SJCRH30 (cell line): ENCODE measurements around the gene SLC35F3. TPM values are rescaled to one million over a fixed set of nuclear protein-coding genes. Genes with fewer than 3 reads are reported as not detected.

ENCODE experiments used
- DNase-seq, 2 experiments: peaks; one replicate each; pipeline ENCODE4 v3.0.0-alpha.2; 2015 to 2020
- H3K27ac ChIP-seq: fragments of 250-450 bp; sonication (Bioruptor Pico); 2 replicates; pipeline ENCODE4 v1.5.1; 2020; ENCODE audit warnings: mild to moderate bottlenecking, moderate library complexity
- H3K27me3 ChIP-seq: fragments of 250-450 bp; sonication (Bioruptor Pico); 2 replicates; pipeline ENCODE4 v1.5.1; 2020; ENCODE audit warnings: mild to moderate bottlenecking, moderate library complexity
- H3K36me3 ChIP-seq: fragments of 250-450 bp; sonication (Bioruptor Pico); 2 replicates; pipeline ENCODE4 v1.5.1; 2020; ENCODE audit warnings: mild to moderate bottlenecking, moderate library complexity
- H3K4me1 ChIP-seq: fragments of 250-450 bp; sonication (Bioruptor Pico); 2 replicates; pipeline ENCODE4 v1.5.1; 2020; ENCODE audit warnings: mild to moderate bottlenecking, moderate library complexity
- H3K4me3 ChIP-seq: fragments of 250-450 bp; sonication (Bioruptor Pico); 2 replicates; pipeline ENCODE4 v1.5.1; 2020; ENCODE audit warnings: mild to moderate bottlenecking, moderate library complexity
- H3K9me3 ChIP-seq: fragments of 250-450 bp; sonication (Bioruptor Pico); replicated peaks from 2 replicates; pipeline ENCODE4 v1.5.1; 2020; ENCODE audit warnings: mild to moderate bottlenecking, moderate library complexity
- total RNA-seq: library from RNA; depleted of rRNA; stranded (reverse); fragments of >200 nt; shearing (Covaris generic); gene quantifications from 2 replicates; pipeline ENCODE4 v1.2.3, GENCODE V29; 2014

SLC35F3 gene
- total RNA-seq, 1 experiment from 2014 or later = not detected

DNA sequence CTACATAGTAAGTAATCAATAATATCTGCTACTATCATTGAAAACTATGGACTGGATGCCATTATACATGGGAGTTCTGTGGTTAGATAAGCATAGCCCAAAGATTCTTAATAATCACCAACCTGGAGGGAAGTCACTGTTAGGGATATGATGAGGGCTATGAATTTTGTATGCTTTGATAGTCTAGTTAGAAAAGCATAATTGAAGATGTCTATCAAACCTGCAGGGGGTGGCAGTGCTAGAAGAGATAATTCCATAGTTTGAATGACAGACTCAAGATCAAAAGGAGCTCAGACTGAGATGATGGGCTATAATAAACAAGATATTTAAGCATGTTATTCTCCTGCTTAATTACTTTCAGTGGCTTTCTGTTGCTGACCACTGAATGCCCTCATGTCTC lies 453.4 kb downstream of the SLC35F3 start:
- DNase-seq = no peak

DNA sequence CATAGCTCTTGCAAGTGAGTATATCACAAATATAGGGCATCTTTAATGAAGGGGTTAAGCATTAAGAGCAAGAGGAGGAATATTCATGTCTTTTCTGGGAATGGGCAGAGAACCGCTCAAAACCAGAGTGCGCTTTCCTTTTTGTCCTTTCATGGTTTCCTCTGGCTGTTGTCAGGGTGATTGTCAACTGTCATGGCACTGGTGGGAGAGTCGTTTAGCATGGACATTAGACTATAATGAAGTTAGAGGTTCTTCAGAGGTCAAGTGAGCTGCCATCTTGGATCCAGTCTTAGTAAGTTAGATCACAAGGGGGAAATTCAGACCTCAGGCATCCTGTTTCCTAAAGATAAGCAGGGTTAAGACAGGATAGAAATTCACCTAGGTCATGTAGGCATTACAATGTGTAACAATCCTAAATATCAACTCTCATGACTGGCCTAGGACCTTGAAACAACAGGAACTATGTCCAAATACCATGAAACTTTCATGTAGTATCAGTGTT lies 456.7 kb downstream of the SLC35F3 start:
- no peak for DNase-seq
- H3K4me1 ChIP-seq = no peaks in the 10 kb centered on the region
- H3K27me3 ChIP-seq = no peaks in the 10 kb centered on the region
- no peaks in the 10 kb centered on the region for H3K9me3 ChIP-seq
- no peaks in the 10 kb centered on the region for H3K36me3 ChIP-seq
- no peak overlapping the region for H3K27ac ChIP-seq
- H3K4me3 ChIP-seq = no peak overlapping the region

More for the DNA sequence above, 453.4 kb downstream of the SLC35F3 start:
- Histone ChIP-seq H3K4me1 (no peaks in the 10 kb centered on the region), H3K27ac (no peak overlapping the region), H3K27me3 (no peaks in the 10 kb centered on the region), H3K9me3 (no peaks in the 10 kb centered on the region), H3K36me3 (no peaks in the 10 kb centered on the region), H3K4me3 (no peak overlapping the region)

- Histone ChIP-seq H3K9me3 (no peaks in the 10 kb centered on the region), H3K27ac (no peak overlapping the region), H3K36me3 (no peaks in the 10 kb centered on the region), H3K4me3 (no peak overlapping the region), H3K27me3 (no peaks in the 10 kb centered on the region), H3K4me1 (no peaks in the 10 kb centered on the region)
- no peak for DNase-seq
Measured at GRCh38 chr1:234362558-234362957, 458.1 kb downstream of the SLC35F3 start.

DNA sequence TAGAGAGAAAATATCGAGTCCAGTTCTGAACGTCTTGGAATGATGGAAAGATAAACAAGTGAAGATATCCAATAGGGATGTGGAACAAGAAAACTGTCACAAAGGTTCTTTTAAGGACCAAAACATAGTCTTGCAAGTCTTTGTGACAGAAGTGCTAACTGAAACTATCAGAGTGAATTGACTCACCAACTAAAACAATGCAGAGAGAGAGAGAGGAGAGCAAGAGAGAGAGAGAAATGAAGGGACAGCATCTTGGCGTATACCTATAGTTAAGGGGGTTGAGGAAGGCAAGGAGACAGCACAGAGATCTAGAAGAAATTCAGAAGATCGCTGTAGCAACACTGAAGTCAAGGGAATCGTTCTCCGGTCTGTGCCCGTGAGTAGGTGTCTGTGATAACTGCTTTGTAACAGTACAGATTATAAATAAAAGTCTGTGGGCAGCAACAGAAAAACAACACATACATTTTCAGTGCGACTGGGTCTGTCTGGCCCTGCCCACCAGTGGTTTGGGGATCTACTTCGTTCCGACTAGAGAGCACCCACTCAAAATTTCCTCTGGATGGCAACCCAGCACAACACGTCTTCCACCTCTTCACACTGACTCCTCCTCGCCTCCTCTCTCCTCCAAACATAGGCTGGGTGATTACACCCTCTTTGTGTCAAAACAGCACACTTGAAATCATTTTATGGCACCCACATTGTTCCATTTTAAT lies 464.0 kb downstream of the SLC35F3 start:
- H3K4me1 ChIP-seq = no peaks in the 10 kb centered on the region
- DNase-seq = no peak
- H3K27ac ChIP-seq = no peak overlapping the region
- H3K4me3 ChIP-seq = no peak overlapping the region
- H3K9me3 ChIP-seq = no peaks in the 10 kb centered on the region
- no peaks in the 10 kb centered on the region for H3K36me3 ChIP-seq
- H3K27me3 ChIP-seq = no peaks in the 10 kb centered on the region

DNA sequence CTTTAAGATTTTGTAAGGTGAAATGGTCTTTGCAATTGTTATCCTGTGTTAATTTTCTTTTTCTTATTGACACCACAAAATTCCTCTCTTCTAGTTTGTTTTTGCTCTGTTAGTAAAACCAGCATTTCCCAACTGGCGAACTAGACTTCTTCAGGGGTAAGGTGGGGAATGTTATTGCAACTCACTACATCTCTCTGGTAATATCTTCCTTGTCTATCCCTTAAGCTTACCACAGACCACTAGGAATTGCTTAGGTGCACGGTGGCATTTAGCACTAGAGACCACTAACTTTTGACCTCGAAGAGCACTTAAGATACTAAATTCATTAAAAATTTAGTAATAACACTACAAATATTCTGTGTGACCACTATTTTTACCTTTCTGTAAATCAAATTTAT lies 464.6 kb downstream of the SLC35F3 start:
- Histone ChIP-seq H3K27ac (no peak overlapping the region), H3K4me3 (no peak overlapping the region), H3K9me3 (no peaks in the 10 kb centered on the region), H3K4me1 (no peaks in the 10 kb centered on the region), H3K27me3 (no peaks in the 10 kb centered on the region), H3K36me3 (no peaks in the 10 kb centered on the region)
- no peak for DNase-seq

- Histone ChIP-seq H3K4me3 (no peak overlapping the region), H3K27me3 (no peaks in the 10 kb centered on the region), H3K9me3 (no peaks in the 10 kb centered on the region), H3K27ac (no peak overlapping the region), H3K36me3 (no peaks in the 10 kb centered on the region), H3K4me1 (peaks cover 4% of the 10 kb centered on the region; the same call in 1 of the 2 replicates)
- DNase-seq = no peak
Measured at GRCh38 chr1:234369784-234370183, 465.3 kb downstream of the SLC35F3 start.

DNA sequence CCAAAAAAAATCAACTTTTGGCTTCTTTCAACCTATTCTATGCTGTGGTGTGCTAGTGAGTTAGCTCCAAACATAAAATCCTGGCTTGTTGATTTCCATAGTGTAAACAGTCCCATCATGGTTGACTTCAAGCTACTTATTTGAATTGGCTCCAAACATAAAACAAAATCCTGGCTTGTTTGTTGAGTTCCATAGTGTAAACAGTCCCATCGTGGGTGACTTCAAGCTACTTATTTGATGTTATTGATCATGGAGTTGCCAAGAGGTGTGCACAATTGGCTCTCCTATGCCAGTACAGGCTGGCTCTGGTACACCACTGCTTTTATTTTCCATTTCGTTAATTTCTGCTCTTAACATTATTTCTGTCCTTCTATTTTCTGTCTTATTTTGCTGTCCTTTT lies 466.9 kb downstream of the SLC35F3 start:
- H3K4me1 ChIP-seq = peaks cover 4% of the 10 kb centered on the region; the same call in 1 of the 2 replicates
- DNase-seq = no peak
- H3K27me3 ChIP-seq = no peaks in the 10 kb centered on the region
- H3K27ac ChIP-seq = no peak overlapping the region
- H3K9me3 ChIP-seq = no peaks in the 10 kb centered on the region
- peaks cover 4% of the 10 kb centered on the region; the same call in 1 of the 2 replicates for H3K36me3 ChIP-seq
- no peak overlapping the region for H3K4me3 ChIP-seq

DNA sequence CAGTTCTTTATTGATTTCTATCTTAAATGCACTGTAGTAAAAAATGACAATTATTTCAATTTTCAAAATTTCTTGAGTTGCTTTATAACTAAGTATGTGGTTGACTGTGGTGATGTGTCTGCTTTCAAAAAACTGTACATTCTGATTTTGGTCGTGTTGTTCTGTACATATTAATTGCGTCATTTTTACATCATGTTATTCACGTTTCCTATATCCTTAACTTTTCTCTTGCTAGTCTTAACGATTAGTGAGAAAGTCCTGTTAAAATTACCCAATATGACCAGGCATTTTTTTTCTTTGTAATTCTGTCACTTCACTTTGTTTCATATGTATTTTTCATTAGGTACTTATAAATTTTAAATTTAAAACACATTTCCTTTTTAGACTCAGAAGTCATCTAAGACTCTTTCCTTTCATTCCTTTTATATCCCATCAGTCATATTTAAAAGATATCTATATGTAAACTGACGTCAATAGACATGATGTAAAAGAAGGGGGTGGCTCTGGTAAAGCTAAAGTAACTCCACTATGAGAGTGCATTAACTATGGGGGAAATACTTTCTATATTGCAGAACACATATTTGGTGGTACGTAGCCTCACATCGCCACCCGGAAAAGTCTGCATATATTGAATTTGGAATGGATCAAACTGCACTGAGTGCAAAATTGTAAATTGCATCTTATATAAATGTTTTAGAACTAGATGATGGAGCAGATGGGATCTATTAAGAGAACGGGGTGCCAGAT lies 467.7 kb downstream of the SLC35F3 start:
- H3K27me3 ChIP-seq = no peaks in the 10 kb centered on the region
- H3K27ac ChIP-seq = no peak overlapping the region
- peaks cover 4% of the 10 kb centered on the region; the same call in 1 of the 2 replicates for H3K36me3 ChIP-seq
- H3K9me3 ChIP-seq = no peaks in the 10 kb centered on the region
- H3K4me1 ChIP-seq = peaks cover 4% of the 10 kb centered on the region; the same call in 1 of the 2 replicates
- peak overlapping the region; percentile 85 for H3K4me3 ChIP-seq
- no peak for DNase-seq

GRCh38 chr1:234373064-234373958 lies 468.8 kb downstream of the SLC35F3 start, which contains the start of gene COA6:
Gene COA6 (plus strand): TSS chr1:234373456. CDS start chr1:234373467, 11 bp downstream.
- Histone ChIP-seq H3K9me3 (no peaks in the 10 kb centered on the region), H3K36me3 (peaks cover 4% of the 10 kb centered on the region; the same call in 1 of the 2 replicates), H3K27ac (peak within 1 kb of the TSS; percentile 94), H3K4me1 (peaks cover 4% of the 10 kb centered on the region; the same call in 1 of the 2 replicates), H3K27me3 (no peaks in the 10 kb centered on the region), H3K4me3 (peak within 1 kb of the TSS; percentile 85)
- peak; percentile 94 to 98 for DNase-seq

- Histone ChIP-seq H3K36me3 (peaks cover 4% of the 10 kb centered on the region; the same call in 1 of the 2 replicates), H3K4me1 (peaks cover 4% of the 10 kb centered on the region; the same call in 1 of the 2 replicates), H3K9me3 (no peaks in the 10 kb centered on the region), H3K4me3 (peak overlapping the region; percentile 85), H3K27ac (peak overlapping the region; percentile 94), H3K27me3 (no peaks in the 10 kb centered on the region)
- DNase-seq = no peak
Measured at GRCh38 chr1:234373959-234374254, 469.4 kb downstream of the SLC35F3 start.
